Choroid plexus epithelial cell (primary cell): ENCODE measurements around the gene PRRT1B.

Experiments
- DNase-seq: peaks from one replicate; pipeline ENCODE4 v3.0.0-alpha.2; 2010; ENCODE audit warnings: low read depth
- H3K4me3 ChIP-seq: 2 replicates; pipeline ENCODE4 v1.5.1; 2011; ENCODE audit warnings: low read depth, mild to moderate bottlenecking, control low read depth, low read length, moderate library complexity
- TF ChIP-seq, protein P1 (sequence below): conservative IDR thresholded peaks from 2 replicates; pipeline ENCODE4 v1.5.1; 2011; ENCODE audit warnings: low read depth, mild to moderate bottlenecking, control low read depth, inconsistent platforms, low read length, moderate library complexity

Gene PRRT1B

DNA sequence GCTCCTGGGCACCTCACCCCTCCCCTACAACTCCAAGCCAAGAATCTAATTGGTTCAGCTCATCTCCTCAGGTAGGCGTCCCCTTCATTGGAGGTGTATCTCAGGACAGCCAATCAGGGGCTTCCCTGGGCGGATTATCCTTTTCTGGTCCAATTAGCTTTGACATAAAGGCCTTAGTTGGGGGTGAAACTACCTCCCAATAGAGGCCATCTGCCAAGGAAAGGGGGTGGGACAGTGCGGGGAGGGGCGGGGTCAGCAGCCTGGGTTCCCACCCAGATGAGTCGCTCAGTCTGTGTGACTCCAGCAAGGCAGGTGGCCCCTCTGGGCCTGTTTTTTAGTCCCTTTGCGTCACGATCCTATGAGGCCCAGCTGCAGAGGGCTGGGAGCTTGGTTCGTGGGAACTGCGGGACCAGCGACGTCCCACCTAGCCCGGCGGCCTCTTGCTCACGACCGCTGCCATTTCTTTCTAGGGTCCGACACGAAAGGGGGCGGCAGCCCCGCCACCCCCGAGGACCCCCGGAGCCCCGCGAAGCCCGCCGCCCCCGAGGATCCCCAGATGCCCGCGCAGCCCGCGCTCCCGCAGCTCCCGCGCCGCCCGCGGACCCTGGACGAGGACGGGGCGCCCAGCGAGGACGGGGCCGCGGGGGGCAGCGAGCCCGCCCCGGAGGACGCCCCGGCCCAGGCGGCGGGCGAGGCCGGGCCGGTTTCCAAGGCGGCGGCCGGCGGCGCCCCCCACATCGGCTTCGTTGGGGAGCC is 8.9 kb downstream of the PRRT1B start:
- no peak overlapping the region for H3K4me3 ChIP-seq
- DNase-seq, result no peak
- TF ChIP-seq, protein P1, sequence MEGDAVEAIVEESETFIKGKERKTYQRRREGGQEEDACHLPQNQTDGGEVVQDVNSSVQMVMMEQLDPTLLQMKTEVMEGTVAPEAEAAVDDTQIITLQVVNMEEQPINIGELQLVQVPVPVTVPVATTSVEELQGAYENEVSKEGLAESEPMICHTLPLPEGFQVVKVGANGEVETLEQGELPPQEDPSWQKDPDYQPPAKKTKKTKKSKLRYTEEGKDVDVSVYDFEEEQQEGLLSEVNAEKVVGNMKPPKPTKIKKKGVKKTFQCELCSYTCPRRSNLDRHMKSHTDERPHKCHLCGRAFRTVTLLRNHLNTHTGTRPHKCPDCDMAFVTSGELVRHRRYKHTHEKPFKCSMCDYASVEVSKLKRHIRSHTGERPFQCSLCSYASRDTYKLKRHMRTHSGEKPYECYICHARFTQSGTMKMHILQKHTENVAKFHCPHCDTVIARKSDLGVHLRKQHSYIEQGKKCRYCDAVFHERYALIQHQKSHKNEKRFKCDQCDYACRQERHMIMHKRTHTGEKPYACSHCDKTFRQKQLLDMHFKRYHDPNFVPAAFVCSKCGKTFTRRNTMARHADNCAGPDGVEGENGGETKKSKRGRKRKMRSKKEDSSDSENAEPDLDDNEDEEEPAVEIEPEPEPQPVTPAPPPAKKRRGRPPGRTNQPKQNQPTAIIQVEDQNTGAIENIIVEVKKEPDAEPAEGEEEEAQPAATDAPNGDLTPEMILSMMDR, result no peak

DNA sequence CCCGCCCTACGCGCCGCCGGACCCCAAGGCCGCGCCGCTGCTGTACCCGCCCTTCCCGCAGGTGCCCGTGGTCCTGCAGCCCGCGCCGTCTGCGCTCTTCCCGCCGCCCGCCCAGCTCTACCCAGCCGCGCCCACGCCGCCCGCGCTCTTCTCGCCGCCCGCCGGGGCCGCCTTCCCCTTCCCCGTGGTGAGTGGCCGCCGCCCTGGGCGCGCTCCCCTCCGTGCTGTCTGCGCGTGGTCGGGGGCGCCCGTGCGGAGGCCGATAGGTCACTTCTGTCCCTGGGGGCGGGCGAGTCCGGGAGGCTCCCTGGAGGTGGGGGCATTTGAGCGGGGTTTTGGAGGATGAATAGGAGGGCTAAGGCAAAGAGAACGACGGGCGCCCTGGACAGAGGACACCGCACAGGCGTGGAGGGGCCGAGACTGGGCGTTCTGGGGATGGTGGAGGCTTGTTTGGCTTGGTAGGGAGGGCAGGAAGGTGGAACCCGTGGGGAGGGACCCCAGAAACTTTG is 9.6 kb downstream of the PRRT1B start:
- DNase-seq, result no peak
- H3K4me3 ChIP-seq, result no peak overlapping the region

DNA sequence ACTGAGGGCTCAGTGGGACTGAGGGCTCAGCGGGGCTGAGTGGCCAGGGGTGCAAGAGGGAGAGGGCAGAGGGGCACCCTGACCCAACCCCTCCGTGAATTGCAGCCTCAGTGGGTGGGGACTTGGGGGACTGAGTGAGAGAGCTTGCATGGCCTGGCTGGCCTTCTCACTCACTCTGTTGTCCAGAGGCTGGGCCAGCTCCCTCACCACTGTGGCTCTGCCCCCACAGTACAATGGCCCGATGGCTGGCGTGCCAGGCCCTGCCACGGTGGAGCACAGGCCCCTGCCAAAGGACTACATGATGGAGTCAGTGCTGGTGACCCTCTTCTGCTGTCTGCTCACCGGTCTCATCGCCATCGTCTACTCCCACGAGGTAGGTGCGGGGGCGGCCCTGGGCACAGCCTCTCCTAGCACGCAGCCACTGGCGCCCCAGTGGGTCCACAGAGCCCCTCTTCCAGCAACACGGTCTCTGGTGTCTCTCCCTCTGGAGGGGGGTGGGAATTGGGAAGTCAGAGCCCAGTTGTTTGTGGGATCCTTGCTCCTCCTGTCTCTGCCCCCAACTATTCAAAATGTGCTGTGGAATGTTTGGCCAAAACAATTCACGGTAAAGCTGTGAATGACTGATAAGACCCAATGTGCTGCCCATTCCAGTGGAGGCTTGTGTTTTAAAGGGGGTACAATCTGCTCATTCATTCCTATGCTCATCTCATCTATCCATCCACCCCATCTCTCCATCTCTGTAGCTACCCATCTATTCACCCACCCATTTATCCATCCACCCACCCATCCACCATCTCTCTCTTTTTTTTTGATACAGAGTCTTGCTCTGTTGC is 10.7 kb downstream of the PRRT1B start:
- no peak for DNase-seq
- TF ChIP-seq, protein P1, result no peak
- H3K4me3 ChIP-seq, result no peak overlapping the region

More for the DNA sequence above, 9.6 kb downstream of the PRRT1B start:
- TF ChIP-seq, protein P1, result no peak

DNA sequence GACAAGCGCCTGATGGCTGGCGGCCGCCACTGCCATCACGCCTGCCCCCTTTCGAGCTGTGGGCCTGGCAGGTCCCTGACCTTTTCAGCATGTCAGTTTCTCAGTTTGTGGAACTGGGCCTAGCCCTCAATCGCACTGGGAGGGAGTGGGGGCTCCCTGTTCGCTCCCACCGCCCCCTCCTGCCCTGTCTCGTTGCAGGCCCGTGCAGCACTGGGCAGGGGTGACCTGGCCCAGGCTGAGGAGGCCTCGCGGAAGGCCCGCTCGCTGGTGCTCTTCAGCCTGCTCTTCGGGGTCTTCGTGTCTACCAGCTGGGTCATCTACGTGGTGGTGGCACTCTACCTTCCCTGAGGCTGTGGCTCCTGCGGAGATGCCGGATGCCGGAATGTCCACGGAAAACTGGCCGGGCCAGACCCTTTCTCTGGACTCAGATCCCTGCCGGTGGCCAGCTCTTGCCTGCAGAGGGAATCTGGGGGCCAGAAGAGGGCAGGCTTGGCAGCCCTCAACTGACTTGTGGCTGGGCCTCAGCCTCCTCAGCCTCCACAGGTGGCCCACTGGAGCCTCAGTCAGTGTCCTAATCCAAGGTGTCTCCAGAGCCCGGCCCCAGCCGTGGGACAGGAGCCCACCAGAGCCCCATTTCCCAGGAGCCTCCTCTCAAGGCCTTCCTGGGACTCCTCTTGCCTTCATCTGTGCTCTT is 12.7 kb downstream of the PRRT1B start:
- H3K4me3 ChIP-seq, result no peak overlapping the region
- DNase-seq, result no peak
- TF ChIP-seq, protein P1, result no peak

DNA sequence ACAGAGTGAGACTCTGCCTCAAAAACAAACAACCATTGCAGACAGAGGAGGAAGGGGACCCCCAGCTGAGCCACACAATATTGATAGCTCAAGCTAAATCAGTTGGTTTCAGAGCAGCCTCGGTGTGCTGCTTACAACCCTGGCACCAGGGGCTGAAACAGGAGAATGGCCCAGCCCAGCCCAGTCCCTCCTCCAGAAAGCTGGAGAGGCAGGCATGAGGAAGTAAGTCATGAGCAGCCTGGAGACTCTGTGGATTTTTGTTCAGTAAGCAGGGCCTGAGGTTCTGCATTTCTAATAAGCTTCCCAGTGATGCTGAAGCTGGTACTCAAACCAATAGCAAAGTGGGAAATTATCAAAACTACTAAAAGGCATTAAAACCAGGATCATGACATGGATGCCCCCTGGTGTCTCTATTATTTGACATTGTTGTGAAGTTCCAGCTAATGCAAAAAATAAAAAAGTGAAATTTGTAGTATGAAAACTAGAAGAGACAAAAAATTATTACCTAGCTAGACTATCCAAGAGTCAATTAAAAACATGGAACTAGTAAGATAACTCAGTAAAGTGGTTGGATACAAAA is 14.2 kb downstream of the PRRT1B start:
- TF ChIP-seq, protein P1, result no peak
- H3K4me3 ChIP-seq, result no peak overlapping the region
- DNase-seq, result no peak
